HG03460 (cell line): ENCODE results near the gene LRRC56.
"Not testable (repeated sequence)": the region's sequence is repeated elsewhere in the genome, so short reads cannot be mapped to it uniquely, and the experiment has no call there.

Experiments
- ATAC-seq: cut with Tn5 transposase; IDR thresholded peaks from one replicate; pipeline ENCODE4 v1.9.1; 2021; ENCODE audit not compliant: unreplicated experiment

Gene LRRC56

DNA sequence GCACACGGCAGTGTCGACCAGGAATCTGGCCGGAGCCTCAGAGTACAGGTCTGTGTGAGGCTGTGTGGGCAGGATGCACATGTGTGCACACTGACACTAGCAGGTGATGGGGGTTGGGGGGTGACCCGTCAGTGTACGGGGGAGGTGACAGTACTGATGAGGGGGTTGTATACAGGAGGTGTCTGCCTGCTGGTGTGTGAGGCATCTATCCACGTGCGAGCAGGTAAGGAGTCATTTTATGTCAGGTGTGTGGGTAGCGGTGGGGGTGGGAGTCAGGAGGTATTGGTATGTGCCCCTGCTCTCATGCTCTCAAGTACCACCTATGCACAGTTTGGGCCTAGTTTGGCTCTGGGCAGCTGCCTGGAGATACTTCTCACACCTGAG, 34.5 kb downstream of the LRRC56 start:
- no peak for ATAC-seq

DNA sequence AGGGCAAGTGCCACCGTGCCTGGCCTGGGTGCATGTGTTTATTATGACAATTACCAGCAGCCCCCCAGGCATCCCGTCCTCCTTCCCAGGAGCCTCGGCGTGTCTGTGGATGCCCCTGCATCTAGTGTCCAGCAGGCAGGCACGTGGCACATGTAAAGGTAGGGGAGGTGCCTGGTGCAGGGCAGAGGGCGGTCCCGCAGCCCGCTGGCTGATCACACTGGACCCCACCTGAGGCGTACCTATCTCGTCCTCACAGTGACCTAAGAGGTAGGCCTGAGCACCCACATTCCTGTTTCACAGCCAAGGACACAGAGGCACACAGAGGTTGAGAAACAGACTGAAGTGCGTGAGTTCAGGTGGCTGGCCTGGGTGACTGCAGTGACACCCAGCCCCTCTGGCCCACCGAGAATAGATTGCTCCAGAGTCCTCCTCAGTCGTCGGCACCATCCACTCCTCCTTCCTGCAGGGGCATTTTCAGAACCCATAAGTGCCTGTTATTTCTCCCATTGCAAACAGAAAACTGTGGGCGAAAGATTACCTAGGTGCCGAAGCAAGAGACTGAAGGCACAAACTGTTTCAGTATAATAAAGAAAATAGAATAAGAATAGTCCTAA, 35.9 kb downstream of the LRRC56 start:
- no peak for ATAC-seq

DNA sequence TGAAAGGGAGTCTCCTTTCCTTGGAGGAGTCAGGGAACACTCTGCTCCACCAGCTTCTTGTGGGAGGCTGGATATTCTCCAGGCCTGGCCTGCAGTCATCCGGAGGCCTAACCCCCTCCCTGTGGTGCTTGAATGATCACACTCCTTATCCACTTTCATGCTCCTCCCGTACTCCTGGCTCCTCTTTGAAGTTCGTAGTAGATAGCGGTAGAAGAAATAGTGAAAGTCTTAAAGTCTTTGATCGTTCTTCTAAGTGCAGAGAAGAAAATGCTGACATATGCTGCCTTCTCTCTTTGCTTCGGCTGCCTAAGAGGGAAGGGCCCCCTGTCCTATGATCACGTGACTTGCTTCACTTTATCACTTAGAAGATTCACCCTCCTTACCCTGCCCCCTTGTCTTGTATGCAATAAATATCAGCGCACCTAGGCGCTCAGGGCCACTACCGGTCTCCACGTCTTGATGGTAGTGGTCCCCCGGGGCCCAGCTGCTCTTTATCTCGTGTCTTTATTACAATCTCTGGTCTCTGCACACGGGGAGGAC, 36.8 kb downstream of the LRRC56 start:
- ATAC-seq = not testable (repeated sequence)

DNA sequence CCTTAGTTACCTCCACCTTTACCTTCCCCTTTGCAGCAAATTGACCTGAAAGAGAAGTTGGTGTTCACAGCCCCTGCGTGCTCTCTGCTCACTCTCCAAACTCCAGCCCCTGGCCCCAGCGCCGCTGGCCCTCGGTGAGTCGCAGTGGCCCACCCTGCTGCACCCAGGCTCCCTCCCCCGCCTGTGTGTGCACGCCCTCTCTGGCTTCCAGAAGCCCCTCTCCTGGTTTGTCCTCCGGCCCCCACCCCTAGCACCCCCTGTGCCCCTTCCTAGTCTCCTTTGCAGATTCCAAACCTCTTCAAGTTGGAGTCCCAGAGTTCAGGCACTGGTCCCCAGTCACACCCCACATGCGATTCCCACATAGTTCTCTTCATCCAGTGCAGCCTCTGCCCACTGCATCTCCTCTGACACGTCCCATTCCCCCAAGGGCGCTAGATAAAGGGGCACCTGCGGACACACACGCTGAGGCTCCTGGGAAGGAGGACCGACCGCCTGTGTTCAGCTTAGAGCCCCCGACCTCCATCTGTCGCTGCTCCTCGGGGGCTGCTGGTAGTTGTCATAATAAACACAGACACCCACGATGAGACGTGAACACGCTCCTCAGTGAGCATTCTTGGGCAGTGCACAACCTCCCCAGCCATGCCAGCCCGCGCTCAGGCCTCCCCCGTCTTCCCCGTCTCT, 37.4 kb downstream of the LRRC56 start:
- ATAC-seq = peak; percentile 7

DNA sequence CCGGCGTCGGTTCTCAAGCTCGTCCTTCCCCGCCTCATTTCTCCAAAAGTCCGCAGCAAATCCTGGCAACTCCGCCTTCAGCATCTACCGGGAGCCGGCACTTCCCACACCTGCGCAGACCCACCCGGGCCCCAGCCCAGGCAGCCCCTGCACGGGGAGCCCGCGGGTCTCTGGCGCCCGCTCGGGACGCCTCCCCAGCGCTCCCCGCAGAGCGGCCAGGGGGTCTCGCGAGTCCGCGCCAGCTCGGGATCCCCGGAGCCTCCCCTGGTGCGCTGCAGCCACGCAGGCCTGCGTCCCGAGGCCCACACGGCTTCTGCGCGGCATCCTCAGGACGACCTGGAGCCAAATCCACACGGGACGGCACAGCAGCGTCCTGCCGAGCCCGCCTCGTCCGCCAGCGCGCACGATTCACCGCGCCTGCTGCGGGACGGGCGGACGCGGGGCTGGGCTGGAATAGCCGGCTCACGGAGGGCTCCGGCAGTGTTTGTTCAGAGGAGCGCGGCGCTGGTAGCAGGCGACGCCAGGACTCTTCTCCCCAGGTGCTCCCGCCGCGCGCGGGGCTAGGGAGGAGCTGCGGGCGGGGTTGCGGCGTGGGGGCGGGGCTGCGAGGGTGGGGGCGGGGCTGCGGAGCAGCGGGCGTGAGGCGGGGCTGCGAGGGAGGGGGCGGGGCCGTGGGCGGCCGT, 38.1 kb downstream of the LRRC56 start:
- ATAC-seq = peak; percentile 22

DNA sequence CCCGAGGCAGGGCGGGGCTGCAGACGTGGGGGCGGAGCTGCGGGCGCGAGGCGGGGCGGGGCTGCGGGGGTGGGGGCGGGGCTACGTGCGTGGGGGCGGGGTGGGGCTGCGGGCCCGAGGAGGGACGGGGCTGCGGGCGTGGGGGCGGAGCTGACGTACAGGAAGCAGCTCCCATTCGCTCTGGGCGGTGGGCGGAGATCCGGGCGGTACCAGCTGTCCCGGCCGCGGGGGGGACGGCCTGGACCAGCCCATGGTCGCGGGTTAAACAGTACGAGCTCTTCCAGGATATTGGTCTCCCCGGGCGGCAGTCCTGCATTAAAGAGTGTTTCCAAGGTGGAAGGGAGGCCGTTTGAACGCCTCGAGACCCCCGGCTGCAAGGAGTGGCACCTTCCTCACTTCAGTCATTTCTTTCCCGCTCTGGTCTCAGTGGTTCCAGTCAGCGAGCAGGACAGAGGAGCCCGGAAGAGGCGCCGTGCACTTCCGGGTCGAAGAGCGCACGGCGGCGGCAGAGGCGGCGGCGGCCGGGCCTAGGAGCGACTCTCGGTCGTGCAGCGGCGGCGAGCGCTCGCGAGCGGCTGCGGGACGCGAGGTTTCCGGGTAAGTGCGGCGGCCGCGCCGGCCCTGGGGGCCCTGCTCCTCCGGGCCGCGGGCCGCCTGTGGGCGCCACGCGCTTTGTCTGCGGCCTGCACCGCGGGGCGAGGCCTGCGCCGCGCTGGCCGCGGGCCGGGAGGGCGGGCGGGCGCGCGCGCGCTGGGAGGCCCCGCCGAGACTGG, 38.9 kb downstream of the LRRC56 start, which contains the start of gene PHRF1:
TSS of gene PHRF1 (plus strand) at position 475 of the 773 bp plus-strand sequence. CDS start 5,043 bp downstream, outside the sequence.
- ATAC-seq = peak; percentile 84

DNA sequence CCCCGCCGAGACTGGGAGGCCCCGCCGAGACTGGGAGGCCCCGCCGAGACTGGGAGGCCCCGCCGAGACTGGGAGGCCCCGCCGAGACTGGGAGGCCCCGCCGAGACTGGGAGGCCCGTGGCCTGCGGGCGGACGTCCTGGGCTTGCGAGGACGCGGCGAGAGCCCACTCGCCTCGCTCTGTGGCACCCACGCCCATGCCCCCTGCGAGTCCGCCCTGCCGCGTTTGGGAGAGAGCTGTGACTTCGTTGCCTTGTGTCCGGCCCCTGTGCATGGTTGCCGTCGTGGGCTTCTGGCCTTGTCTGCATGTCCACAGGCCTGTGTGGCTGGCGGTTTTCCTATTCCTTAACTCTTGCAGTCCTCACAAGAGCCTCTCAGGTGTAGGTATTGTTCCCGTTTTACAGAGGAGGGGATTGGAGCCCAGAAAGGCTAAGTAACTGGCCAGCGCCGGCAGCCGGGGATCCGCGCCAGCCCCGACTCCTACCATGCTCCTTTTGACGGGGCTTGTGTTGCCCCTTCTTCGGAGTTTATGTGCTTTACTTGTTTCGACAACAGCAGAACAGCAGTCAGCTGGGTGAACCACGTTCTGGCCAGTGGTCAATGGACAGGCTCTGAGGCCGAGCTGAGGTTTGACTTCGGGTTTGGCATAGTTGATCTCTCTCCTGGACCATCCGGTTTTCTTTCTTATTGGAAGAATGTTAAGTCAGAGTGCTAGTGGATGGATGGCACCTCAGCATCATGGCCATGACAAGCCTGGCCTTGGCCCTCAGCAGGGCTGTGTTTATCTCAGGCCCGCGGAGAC, 39.7 kb downstream of the LRRC56 start:
- ATAC-seq = no peak

DNA sequence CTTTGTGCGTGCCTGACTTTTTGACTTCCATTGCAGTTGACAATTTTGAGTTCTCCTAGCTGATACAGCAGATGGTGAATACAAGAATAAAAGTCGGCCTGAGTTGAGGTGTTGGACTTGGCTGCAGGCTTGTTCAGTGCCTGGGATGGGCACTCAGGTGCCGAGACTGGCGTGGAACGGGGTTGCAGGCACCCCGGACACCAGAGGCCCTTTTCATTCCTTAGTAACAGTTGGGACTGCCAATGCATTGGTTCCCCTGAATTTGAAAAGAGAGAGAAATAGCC, 40.2 kb downstream of the LRRC56 start:
- no peak for ATAC-seq

DNA sequence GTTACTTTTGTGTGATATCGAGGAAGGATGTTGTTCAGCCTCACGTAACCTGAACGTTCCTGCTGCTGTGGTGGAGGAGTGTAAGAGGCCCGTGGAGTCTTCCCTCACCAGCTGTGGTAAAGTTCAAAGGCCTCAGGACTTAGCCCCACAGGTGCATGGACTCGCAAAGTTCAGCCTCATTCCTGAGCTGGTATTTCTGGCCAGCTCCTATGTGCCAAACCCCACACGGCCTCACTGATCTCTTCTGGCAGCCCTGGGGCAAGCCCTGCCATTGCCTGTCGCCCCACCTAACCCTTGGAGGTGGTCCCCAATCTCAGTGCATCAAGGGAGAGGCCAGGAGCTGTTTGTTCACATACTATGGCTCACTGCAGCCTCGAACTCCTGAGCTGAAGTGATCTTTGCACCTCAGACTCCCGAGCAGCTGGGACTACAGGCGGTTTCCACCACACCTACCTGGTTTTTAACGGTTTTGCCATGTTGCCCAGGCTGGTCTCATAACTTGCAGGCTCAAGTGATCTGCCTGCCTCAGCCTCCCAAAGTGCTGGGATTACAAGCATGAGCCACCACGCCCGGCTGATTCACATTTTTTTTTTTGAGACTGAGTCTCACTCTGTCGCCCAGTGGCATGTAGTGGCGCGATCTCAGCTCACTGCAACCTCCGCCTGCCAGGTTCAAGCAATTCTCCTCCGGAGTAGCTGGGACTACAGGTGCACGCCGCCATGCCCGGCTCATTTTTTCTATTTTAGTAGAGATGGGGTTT, 41.1 kb downstream of the LRRC56 start:
- no peak for ATAC-seq

DNA sequence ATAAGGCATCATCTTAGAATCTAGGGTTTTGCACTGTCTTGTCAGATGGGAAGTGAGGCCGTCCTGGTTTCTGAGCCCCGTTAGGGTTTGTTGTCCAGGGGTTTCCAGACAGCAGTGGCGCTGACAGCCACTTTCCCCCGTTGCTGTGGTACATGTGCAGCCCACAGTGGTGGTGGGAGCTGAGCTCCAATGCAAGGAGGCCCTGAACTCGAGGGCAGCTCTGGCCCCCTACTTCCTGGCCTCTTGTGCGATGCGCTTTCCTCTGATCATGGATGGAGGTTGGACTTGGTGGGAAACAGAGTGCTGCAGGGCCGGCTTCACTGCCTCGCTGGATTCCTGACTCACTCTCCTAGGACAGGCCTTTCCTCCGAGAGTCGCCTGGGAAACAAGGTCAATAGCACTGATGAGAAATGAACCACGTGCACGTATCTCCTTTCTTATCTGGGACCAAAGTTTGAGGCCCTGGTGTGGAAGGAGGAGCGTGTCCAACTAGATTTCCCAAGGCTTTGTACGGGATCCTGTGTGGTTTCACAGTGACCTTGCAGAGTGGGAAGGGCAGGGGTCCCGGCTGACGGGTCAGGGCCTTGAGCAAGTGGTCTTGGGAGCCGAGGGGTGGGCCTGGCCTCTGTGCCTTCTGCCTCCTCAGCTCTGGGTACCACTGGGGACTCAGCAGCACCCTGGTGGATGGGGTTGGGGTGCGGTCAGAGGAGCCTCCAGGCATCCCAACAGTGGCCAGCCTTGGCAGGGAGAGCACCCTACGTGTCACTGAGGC, 42.7 kb downstream of the LRRC56 start:
- ATAC-seq = no peak

DNA sequence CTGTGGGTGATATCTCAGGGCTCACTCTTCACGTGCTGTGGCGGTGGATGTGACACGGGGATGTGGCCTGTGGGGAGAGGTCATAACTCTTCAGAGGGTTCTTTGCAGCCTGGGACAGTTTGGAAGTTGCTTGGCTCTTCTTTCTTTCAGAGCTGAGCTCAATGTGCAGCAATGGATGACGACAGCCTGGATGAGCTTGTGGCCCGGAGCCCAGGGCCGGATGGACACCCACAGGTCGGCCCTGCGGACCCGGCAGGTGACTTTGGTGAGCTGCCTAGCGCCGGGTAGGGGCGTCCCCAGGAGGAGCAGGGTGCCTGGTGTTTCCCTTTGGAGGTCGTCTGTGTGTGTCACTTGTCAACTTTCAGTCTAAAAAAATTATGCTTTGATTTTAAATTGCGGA, 44.0 kb downstream of the LRRC56 start:
- no peak for ATAC-seq

DNA sequence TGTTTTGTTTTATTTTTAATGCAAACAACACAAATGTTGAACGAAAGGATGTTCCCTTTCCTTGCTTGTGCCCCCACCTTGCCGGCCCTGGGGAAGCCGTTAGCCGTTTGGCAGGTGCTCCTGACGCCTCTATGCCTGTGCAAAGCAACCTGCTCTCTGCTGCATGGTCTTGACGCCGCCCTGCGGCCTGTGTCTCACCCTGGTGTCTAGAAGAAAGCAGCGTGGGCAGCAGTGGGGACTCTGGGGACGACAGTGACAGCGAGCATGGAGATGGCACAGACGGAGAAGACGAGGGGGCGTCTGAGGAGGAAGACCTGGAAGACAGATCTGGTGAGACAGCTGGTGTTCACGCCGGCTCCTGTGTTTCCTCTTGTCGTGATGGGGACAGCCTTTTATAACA, 44.4 kb downstream of the LRRC56 start:
- no peak for ATAC-seq

DNA sequence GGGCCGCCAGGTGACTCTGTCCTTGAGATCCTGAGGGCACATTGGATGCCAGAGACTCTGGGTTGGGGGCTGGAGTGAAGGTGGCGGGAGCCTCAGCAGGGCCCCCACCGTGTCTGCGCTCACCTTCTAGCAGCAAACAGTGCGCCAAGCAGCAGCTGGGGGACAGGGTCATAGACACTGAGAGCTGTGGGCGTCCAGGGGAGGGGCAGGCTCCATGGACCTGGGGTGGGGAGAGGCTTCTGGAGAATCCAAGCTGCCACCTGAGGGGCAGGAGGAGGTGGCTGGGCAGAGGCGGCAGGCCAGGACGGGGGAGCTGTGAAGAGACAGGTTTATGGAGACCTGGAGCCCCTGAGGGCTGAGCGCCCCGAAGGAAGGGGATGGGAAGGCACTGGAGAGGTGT, 47.0 kb downstream of the LRRC56 start:
- ATAC-seq = no peak

DNA sequence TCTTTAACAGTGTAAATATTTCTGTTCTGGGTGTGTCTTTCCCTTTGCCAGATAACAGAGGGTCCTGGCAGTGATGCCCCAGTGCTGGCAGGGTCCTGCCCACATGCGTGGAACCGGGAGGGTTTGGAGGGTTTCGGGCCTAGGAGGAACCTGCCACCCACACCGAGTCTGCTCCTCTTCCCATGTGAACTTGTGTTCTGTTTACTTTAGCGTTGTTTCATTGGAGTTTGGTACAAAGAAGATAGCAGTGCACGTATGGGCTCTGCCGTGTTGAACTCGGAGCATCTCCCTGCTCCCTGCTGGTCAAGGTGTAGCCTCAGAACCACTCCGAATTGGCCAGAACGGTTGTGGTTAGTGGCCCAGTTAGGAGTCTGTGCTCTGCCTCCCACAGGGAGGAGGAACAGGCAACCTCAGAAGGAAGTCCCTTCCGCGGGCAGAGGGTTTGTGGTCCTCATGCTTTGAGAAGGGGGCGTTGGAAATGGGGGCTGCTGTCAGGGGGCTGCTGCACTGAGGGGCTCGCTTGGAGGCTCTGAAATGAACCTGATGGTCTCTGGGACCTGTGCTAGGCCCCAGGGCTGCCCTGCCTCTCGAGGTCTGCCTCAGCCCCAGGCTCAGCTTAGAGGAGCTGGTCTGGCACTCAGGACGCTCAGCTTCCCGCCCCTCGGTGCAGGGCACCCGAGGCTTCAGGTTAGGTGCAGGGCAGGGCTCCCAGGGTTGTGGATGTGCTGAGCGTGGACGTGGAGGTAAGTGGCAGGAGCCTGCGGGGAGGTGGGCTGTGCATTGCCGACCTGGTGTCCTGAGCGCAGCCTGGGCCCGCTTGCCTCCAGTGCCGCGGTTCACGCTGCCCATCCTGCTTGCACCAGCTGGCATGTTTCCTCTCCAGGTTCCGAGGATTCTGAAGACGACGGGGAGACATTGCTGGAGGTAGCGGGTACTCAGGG, 49.3 kb downstream of the LRRC56 start:
- no peak for ATAC-seq

DNA sequence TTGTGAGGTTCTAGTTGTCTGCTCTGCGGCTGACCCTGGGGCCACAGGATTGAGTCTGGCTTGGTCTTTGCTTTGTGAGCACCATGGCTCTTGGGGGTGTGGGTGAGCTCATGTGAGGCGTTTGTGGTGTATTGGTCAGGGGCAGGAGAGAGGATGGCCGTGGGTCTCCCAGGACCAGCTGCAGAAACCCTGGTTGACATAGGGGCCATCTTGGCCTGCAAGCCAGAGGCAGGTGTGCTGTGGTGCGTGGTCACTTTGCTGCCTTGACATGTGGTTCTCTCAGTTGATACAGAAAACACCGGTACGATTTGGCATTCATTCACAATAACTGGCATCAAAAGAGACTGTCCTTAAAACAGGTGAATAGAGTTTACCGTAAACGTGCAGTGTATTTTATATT, 50.2 kb downstream of the LRRC56 start:
- ATAC-seq = no peak

DNA sequence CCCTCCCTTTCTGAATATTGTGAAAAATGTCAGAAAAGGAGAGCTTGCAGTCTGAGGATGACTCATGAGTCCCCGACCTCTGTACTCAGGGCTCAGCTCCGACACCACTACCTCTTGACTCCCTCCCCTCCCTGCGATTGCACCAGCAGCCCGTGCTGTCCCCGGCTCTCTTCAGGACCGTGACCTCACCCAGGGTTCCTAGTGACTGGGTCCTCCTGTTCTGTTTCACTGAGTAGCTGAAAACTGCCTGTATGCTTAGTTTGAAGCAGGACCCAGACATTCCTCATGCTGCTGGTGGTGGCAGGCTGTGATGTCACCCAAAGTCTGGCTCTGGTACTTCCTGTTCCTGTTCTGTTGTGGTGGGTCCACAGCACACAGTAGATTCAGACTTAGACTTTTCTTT, 50.7 kb downstream of the LRRC56 start:
- no peak for ATAC-seq

DNA sequence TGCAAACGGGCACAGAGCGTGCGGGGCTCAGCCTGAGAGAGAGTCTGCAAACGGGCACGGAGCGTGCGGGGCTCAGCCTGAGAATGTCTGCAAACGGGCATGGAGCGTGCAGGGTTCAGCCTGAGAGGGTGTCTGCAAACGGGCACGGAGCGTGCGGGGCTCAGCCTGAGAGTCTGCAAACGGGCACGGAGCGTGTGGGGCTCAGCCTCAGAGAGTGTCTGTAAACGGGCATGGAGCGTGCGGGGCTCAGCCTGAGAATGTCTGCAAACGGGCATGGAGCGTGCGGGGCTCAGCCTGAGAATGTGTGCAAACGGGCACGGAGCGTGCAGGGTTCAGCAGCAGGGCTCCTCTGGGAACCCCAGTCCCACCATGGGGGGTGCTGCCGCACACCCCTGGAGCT, 52.5 kb downstream of the LRRC56 start:
- no peak for ATAC-seq

DNA sequence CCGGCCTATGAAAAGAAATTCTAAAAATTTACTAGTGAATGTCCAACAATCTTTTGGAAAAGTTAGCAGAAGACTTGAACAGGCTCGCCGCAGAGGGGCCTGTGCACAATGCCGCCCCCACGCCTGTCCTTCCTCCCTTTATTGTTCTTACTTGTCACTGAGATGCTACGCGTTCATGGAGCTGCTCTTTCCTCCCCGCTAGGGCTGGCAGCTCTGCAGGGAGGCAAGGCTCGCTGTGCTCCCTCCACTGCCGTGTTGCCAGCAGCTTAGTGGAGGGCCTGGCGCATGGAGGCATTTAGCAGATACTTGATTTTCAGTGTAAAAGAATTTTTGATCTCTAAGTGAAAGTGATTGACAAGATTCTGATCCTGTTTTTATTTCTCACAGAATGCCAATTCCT, 53.7 kb downstream of the LRRC56 start:
- ATAC-seq = no peak
